SK-N-SH treated with all-trans-retinoic acid at 6 μM for 48 hours (cell line): ENCODE data around the gene SCYL1.

Source experiments
- ARNTL ChIP-seq: fragments of 450-650 bp; formaldehyde crosslinking; IDR thresholded peaks from 2 replicates; pipeline ENCODE4 v1.5.0; 2020; ENCODE audit warnings: low read depth, mild to moderate bottlenecking, moderate library complexity, borderline replicate concordance
- BACH2 ChIP-seq: fragments of 250-450 bp; sonication (Bioruptor Pico); IDR thresholded peaks from 2 replicates; pipeline ENCODE4 v1.9.0; 2021; ENCODE audit warnings: mild to moderate bottlenecking, borderline replicate concordance
- ESRRG ChIP-seq: fragments of 250-450 bp; sonication (Bioruptor Pico); IDR thresholded peaks from 2 replicates; pipeline ENCODE4 v1.6.1; 2021; ENCODE audit warnings: mild to moderate bottlenecking
- OSR1 ChIP-seq: fragments of 250-450 bp; sonication (Bioruptor Pico); IDR thresholded peaks from 2 replicates; pipeline ENCODE4 v1.8.0; 2022; ENCODE audit warnings: moderate library complexity, mild to moderate bottlenecking, inconsistent platforms
- TCF4 ChIP-seq: fragments of 250-450 bp; sonication (Bioruptor Pico); IDR thresholded peaks from 2 replicates; pipeline ENCODE4 v1.8.0; 2021; ENCODE audit warnings: mild to moderate bottlenecking, moderate library complexity, borderline replicate concordance
- ZC3H10 ChIP-seq: fragments of 250-450 bp; sonication (Bioruptor Pico); IDR thresholded peaks from 2 replicates; pipeline ENCODE4 v1.5.1; 2021; ENCODE audit warnings: mild to moderate bottlenecking, moderate library complexity
- ZFP30 ChIP-seq: fragments of 450-650 bp; formaldehyde crosslinking; IDR thresholded peaks from 2 replicates; pipeline ENCODE4 v1.5.0; 2022; ENCODE audit warnings: mild to moderate bottlenecking, moderate library complexity
- TF ChIP-seq, protein P1 (sequence below): fragments of 250-450 bp; sonication (Bioruptor Pico); IDR thresholded peaks from 2 replicates; pipeline ENCODE4 v1.8.0; 2021; ENCODE audit warnings: low read depth, mild to moderate bottlenecking, moderate library complexity, borderline replicate concordance
- TF ChIP-seq, protein P2 (sequence below): fragments of 250-450 bp; sonication (Bioruptor Pico); IDR thresholded peaks from 2 replicates; pipeline ENCODE4 v1.5.1; 2020; ENCODE audit warnings: low read depth, mild to moderate bottlenecking, moderate library complexity
- TF ChIP-seq, protein P3 (sequence below): fragments of 250-450 bp; sonication (Bioruptor Pico); IDR thresholded peaks from 2 replicates; pipeline ENCODE4 v1.8.0; 2020; ENCODE audit warnings: mild to moderate bottlenecking, moderate library complexity, borderline replicate concordance

DNA sequence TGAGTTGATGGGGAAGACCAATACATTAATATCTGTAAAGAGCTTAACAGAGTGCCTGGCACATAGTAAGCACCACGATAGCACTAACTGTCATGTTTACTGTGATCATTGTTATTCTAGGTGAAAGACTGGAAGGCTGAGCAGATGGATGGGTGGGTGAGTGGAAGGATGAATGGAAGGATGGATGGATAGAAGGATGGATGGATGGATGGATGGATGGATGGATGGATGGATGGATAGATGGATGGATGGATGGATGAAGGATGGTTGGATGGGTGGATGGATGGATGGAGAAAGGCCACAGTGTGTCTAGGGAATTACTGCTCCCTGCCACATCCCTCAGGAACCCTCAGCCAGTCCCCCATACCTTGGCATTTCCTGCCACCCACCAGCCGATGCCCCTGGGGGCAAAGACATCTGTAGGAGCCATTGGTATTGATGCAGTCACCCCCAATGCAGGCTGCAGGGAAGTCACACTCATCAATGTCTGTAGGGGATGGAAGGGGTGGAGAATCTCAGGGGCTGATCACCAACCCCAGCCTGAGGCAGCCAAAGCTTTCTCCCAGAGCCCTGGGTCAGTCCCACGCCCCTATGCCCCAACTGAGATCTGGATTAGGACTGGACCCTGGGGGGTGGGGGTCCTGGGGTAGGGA lies 18.0 kb downstream of the SCYL1 start:
- TF ChIP-seq BACH2 (CRISPR knock-in tag) (no peak), ARNTL (CRISPR knock-in tag) (no peak), TCF4 (CRISPR knock-in tag) (no peak), OSR1 (CRISPR knock-in tag) (no peak), ZFP30 (CRISPR knock-in tag) (no peak), ESRRG (no peak), ZC3H10 (CRISPR knock-in tag) (no peak)
- TF ChIP-seq, protein P1, sequence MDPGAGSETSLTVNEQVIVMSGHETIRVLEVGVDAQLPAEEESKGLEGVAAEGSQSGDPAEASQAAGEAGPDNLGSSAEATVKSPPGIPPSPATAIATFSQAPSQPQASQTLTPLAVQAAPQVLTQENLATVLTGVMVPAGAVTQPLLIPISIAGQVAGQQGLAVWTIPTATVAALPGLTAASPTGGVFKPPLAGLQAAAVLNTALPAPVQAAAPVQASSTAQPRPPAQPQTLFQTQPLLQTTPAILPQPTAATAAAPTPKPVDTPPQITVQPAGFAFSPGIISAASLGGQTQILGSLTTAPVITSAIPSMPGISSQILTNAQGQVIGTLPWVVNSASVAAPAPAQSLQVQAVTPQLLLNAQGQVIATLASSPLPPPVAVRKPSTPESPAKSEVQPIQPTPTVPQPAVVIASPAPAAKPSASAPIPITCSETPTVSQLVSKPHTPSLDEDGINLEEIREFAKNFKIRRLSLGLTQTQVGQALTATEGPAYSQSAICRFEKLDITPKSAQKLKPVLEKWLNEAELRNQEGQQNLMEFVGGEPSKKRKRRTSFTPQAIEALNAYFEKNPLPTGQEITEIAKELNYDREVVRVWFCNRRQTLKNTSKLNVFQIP (CRISPR knock-in tag), result no peak
- TF ChIP-seq, protein P2, sequence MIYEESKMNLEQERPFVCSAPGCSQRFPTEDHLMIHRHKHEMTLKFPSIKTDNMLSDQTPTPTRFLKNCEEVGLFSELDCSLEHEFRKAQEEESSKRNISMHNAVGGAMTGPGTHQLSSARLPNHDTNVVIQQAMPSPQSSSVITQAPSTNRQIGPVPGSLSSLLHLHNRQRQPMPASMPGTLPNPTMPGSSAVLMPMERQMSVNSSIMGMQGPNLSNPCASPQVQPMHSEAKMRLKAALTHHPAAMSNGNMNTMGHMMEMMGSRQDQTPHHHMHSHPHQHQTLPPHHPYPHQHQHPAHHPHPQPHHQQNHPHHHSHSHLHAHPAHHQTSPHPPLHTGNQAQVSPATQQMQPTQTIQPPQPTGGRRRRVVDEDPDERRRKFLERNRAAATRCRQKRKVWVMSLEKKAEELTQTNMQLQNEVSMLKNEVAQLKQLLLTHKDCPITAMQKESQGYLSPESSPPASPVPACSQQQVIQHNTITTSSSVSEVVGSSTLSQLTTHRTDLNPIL (CRISPR knock-in tag), result no peak
- TF ChIP-seq, protein P3, sequence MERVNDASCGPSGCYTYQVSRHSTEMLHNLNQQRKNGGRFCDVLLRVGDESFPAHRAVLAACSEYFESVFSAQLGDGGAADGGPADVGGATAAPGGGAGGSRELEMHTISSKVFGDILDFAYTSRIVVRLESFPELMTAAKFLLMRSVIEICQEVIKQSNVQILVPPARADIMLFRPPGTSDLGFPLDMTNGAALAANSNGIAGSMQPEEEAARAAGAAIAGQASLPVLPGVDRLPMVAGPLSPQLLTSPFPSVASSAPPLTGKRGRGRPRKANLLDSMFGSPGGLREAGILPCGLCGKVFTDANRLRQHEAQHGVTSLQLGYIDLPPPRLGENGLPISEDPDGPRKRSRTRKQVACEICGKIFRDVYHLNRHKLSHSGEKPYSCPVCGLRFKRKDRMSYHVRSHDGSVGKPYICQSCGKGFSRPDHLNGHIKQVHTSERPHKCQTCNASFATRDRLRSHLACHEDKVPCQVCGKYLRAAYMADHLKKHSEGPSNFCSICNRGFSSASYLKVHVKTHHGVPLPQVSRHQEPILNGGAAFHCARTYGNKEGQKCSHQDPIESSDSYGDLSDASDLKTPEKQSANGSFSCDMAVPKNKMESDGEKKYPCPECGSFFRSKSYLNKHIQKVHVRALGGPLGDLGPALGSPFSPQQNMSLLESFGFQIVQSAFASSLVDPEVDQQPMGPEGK, result no peak
